ENCODE data around the gene ME3.

DNA sequence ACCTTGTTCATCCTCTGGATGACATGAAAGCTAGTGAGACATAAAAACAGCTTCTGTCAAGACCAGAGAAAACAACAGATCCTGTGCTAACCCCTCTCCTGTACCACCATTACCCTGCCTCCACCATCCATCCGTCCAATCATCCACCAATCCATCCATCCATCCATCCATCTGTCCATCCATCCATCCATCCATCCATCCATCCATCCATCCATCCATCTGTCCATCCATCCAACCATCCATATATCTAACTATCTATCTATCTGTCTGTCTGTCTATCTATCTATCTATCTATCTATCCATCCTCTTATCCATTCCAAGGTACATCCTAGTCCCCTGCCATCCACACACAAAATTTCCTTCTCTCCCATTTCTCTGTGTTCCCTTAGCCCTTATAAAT lies 46.6 kb upstream of the ME3 start:
- TF ChIP-seq POLR2A (IDR thresholded peaks at IDR 0.05), result no peak
- TF ChIP-seq, protein P1, sequence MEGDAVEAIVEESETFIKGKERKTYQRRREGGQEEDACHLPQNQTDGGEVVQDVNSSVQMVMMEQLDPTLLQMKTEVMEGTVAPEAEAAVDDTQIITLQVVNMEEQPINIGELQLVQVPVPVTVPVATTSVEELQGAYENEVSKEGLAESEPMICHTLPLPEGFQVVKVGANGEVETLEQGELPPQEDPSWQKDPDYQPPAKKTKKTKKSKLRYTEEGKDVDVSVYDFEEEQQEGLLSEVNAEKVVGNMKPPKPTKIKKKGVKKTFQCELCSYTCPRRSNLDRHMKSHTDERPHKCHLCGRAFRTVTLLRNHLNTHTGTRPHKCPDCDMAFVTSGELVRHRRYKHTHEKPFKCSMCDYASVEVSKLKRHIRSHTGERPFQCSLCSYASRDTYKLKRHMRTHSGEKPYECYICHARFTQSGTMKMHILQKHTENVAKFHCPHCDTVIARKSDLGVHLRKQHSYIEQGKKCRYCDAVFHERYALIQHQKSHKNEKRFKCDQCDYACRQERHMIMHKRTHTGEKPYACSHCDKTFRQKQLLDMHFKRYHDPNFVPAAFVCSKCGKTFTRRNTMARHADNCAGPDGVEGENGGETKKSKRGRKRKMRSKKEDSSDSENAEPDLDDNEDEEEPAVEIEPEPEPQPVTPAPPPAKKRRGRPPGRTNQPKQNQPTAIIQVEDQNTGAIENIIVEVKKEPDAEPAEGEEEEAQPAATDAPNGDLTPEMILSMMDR (IDR thresholded peaks at IDR 0.05), result no peak
